ENCODE data around the gene MKNK1.
A peak's percentile ranks its signal among the peaks of the same experiment; 100 is the strongest.

The MKNK1 gene

GRCh38 chr1:46619656-46620258 is 15.7 kb upstream of the MKNK1 start:
- TF ChIP-seq, protein P1, sequence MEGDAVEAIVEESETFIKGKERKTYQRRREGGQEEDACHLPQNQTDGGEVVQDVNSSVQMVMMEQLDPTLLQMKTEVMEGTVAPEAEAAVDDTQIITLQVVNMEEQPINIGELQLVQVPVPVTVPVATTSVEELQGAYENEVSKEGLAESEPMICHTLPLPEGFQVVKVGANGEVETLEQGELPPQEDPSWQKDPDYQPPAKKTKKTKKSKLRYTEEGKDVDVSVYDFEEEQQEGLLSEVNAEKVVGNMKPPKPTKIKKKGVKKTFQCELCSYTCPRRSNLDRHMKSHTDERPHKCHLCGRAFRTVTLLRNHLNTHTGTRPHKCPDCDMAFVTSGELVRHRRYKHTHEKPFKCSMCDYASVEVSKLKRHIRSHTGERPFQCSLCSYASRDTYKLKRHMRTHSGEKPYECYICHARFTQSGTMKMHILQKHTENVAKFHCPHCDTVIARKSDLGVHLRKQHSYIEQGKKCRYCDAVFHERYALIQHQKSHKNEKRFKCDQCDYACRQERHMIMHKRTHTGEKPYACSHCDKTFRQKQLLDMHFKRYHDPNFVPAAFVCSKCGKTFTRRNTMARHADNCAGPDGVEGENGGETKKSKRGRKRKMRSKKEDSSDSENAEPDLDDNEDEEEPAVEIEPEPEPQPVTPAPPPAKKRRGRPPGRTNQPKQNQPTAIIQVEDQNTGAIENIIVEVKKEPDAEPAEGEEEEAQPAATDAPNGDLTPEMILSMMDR (IDR thresholded peaks at IDR 0.05; ENCODE audit: insufficient read depth, low read depth, low read length, missing control alignments), result no peak
- no peak overlapping the region for H3K4me3 ChIP-seq (ENCODE audit: low read length)
- no peak for DNase-seq (ENCODE audit: low read depth)

DNA sequence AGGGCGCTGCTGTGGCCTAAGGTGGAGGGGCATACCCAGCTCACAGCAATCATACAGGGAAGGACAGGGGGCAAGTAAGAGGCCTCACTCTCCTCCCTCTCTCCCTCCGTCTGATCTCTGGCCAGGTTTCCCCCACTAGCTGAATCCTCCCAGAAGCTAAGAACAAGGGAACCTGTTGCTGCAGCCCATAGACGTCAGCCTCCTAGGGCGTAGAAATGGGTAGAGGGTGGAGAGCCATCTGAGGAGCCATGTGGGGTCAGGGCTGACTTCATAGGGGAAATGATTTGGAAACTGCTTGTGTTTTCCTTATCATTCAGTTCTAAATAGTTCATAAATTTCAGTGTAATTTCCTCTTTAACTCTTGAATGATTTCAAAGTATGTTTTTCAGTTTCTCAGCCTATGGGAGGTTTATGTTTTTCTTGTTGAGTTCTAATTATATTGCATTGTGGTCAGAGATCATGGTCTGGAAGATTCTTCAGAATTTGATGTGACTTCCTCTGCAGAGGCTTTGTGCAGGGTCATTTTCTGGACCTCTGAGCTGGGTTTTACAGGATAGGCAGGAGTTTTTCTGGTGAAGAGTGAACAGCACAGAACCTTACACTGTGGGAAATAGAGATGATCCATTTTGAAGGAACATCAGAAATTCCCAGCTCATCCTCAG is 14.8 kb upstream of the MKNK1 start:
- H3K4me3 ChIP-seq (ENCODE audit: low read length), result no peak overlapping the region
- TF ChIP-seq, protein P1 (IDR thresholded peaks at IDR 0.05; ENCODE audit: insufficient read depth, low read depth, low read length, missing control alignments), result no peak
- no peak for DNase-seq (ENCODE audit: low read depth)

DNA sequence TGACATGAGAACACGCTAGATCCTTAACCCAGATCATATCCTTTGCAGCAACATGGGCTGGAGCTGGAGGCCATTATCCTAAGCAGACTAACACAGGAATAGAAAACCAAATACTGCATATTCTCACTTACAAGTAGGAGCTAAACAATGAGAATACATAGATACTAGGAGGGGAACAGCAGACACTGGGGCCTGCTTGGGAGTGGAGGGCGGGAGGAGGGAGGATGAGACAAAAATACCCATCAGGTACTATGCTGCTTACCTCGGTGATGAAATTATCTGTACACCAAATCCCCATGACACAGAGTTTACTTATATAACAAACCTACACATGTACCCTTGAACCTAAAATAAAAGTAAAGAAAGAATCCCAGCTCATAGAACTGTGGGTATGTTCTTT is 13.8 kb upstream of the MKNK1 start:
- H3K4me3 ChIP-seq (ENCODE audit: low read length), result no peak overlapping the region
- TF ChIP-seq, protein P1 (IDR thresholded peaks at IDR 0.05; ENCODE audit: insufficient read depth, low read depth, low read length, missing control alignments), result no peak

DNA sequence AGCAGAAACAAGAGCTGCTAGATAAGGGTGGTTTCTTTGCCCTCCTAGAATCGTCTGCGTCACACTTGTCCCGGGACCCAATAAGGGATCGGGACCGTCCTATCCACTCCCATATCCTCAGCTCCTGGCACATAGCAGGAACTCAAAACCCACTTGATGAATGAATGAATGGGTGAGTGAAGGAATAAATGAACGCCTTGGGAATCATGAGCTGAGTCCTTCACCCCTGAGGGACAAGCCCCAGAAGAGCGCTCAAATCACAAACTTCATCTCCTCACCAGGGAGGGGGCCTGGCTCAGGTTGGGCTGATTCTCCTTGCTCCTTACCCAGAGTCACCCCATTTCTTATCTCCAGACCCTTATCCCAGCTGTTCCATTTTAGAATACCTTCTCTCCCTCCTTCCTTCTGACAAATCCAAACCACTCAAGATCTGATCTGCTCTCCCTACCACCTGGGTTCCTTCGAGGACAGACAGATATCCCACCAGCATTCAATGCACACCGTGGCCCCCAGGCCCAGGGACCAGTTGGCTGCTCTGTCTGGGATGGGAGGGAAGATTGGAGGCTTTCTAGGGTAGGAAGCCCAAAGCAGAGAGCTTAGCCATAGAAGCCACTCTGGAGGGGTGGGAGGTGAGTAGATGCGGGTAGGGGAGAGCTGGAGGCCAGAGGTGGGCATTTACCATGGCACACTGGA is 13.2 kb upstream of the MKNK1 start:
- peak overlapping the region; percentile 71 for H3K4me3 ChIP-seq (ENCODE audit: low read length)
- TF ChIP-seq, protein P1 (IDR thresholded peaks at IDR 0.05; ENCODE audit: insufficient read depth, low read depth, low read length, missing control alignments), result no peak
- no peak for DNase-seq (ENCODE audit: low read depth)

More for the DNA sequence above, 13.8 kb upstream of the MKNK1 start:
- no peak for DNase-seq (ENCODE audit: low read depth)

- H3K4me3 ChIP-seq (ENCODE audit: low read length), result peak within 1 kb of the TSS; percentile 71
- TF ChIP-seq, protein P1 (IDR thresholded peaks at IDR 0.05; ENCODE audit: insufficient read depth, low read depth, low read length, missing control alignments), result no peak
- peak; percentile 53 for DNase-seq (ENCODE audit: low read depth)
Measured at GRCh38 chr1:46616277-46617107, 12.4 kb upstream of the MKNK1 start, which contains the start of gene MOB3C. MOB3C (minus strand) TSS chr1:46616811; CDS start chr1:46613321, 3,490 bp downstream.

DNA sequence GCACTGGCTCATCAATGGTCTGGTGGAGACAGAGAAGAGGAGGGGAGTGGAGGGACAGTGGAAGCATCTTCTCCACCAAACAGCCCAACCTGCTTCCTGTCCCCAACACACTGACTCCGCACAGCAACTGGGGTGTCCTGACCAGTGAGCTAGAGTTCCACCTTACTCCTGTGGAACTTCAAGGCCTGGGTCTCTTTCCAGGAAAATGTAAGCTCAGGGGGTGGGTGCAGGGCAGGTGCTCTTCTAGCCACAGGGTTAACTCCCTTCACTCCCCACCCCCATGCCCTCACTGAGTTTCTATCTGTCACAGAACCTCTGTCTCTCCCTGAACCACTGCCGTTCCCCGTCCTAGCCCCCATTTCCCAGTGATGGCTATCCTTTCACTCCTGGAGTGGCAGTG is 11.7 kb upstream of the MKNK1 start:
- TF ChIP-seq, protein P1 (IDR thresholded peaks at IDR 0.05; ENCODE audit: insufficient read depth, low read depth, low read length, missing control alignments), result no peak
- peak overlapping the region; percentile 71 for H3K4me3 ChIP-seq (ENCODE audit: low read length)
- DNase-seq (ENCODE audit: low read depth), result no peak

Data from epithelial cell of esophagus (primary cell).